GM21526 (cell line): ENCODE results near the gene WWOX.

ENCODE experiments used
- ATAC-seq: cut with Tn5 transposase; IDR thresholded peaks from one replicate; pipeline ENCODE4 v1.9.1; 2021; ENCODE audit warnings: moderate library complexity; ENCODE audit not compliant: unreplicated experiment, low FRiP score

The WWOX gene

GRCh38 chr16:78381060-78381459 lies 281.6 kb downstream of the WWOX start:
- ATAC-seq, result no peak

GRCh38 chr16:78383118-78383517 lies 283.7 kb downstream of the WWOX start:
- ATAC-seq, result no peak

DNA sequence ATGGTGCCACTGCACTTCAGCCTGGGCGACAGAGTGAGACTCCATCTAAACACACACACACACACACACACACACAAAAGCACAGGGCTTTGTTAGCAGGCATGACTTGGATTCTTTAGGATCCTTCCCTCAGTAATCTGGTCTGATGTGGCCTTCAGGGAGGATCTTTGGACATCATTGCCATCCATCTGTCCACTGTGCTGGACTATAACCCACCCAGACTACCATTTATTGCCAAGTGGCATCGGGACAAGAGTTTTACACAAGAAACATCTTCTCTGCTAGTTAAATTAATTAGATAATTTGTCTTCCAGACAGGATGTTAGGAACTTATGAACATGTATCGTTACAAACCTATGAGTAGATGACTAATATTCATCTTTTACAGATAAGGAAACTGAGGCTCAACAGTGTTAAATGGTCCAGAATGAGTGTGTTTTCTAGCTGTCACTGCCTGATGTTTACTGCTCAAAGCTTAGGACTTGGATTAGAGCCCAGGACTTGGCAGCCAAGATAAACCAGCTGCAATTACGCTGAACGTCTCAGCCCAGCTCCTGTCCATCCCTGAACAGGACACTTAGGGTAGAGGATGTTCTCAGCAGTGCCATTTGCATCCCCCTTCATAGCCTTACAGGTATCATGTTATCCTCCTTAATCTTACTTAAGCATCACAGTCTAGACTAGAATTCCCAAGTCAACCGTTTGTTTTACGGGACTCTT lies 285.8 kb downstream of the WWOX start:
- no peak for ATAC-seq

DNA sequence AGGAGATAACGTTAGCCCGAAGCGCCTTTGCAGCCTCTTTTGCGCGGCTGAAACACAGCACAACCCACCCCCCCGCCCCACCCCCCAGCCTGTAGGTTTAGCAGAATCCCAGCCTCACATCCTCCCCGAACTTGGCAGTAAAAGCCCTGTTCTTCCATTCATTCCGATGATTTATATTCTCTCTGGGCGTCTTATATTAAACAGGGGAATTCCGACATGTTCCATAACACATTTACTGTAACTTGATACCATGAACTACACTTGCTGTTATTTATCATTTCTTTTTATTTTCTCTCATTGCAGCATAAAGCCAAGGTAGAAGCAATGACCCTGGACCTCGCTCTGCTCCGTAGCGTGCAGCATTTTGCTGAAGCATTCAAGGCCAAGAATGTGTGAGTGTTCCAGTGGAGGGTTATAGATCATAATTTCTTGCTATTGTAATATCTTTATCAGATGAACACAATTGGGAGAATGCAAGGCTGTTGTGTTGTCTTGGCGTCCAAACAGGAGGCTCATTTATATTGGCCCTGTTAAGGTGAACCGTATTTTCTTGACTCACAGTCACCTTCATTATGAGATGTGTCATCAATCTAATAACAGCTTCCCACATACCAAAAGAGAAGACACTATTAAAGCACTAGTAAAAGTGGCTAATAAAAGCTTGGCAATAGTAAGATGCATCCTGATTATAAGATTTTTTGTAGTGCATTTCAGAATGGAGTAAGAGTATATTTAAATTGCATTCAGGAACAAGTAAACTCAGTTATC lies 287.3 kb downstream of the WWOX start:
- no peak for ATAC-seq

- ATAC-seq, result no peak
Measured at GRCh38 chr16:78389009-78389498, 289.6 kb downstream of the WWOX start.

- ATAC-seq, result no peak
Measured at GRCh38 chr16:78390092-78390491, 290.6 kb downstream of the WWOX start.

- ATAC-seq, result no peak
Measured at GRCh38 chr16:78390508-78391324, 291.3 kb downstream of the WWOX start.

DNA sequence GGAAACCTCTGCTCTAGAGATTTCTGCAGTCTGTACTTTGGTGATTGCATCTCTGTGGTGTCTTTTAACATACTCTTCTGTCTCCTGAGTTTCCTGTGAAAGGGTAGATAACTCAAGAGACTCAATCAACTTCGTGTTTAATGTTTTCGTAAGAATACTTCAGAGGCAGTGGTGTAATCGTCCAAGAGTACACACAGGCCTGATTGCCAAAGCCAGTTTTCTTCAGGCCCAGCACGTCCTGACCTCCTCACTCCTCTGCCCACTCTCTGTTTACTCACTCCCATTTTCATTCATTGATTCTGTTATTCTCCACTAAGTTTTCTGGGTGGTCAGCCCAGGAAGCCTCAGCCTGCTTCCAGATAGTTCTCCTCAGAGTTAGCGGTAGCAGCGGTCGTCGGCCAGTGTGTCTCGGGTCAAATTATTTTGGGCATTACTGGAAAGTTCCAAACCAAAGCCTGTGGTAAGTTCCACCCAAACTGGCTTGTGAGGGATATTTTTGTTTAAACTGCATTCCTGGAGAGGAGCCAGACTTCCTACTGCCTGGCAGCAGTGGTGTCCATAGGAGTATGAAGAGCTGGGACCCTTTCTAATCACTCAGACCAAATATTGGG lies 293.2 kb downstream of the WWOX start:
- no peak for ATAC-seq

DNA sequence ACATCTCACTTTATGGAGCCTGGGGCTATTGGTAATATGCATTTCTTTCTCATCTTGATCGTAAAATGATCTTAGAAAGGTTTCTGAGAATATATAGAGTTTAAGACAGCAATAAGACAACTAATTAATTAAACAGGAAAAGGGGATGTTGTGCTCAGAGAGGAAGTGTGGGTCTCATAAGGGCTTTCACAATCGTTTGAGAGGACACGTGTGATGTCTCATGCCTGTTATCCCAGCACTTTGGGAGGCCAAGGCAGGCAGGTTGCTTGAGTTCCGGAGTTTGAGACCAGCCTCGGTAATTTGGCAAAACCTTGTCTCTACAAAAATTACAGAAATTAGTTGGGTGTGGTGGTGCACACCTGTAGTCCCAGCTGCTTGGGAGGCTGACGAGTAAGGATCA lies 295.6 kb downstream of the WWOX start:
- no peak for ATAC-seq

DNA sequence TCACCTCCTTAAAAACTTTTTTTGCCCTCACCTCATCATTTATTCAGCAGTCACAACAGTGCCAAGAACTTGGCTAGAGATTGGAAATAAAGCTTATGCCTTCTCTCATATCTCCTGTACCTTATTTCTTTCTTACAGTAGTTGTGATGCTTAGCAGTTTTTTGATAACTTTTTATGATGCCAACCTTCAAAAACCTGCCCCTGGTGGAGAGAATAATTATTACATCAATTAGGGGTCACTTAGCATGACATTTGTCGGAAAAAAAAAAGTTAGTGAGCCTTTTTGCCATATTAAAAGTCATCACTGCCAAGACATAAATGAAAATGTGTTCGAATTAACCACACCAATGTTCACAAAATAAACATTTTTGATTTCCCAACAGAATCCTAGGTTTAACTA lies 296.6 kb downstream of the WWOX start:
- no peak for ATAC-seq

DNA sequence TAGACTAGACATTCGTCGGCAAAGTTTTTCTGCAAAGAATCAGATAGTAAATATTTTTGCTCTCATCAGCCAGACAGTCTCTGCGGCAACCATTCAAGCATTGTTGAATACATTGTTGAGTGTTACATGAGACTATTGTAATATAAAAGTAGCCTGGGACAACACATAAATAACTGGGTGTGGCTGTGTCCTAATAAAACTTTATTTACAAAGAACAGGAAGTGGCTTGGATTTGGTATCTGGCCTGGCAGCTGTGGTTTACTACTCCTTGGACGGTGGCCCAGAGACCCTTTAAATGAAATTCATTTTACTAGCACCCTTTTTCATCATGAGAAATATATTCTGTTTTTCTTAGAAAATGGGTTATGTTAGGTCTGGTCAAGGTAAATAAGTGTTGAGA lies 297.2 kb downstream of the WWOX start:
- ATAC-seq, result no peak

GRCh38 chr16:78399384-78399783 lies 299.9 kb downstream of the WWOX start:
- ATAC-seq, result no peak

- no peak for ATAC-seq
Measured at GRCh38 chr16:78402833-78403232, 303.4 kb downstream of the WWOX start.

GRCh38 chr16:78405040-78405439 lies 305.6 kb downstream of the WWOX start:
- ATAC-seq, result no peak

- no peak for ATAC-seq
Measured at GRCh38 chr16:78405833-78406232, 306.4 kb downstream of the WWOX start.

GRCh38 chr16:78407191-78407590 lies 307.7 kb downstream of the WWOX start:
- no peak for ATAC-seq

GRCh38 chr16:78413651-78414050 lies 314.2 kb downstream of the WWOX start:
- no peak for ATAC-seq

DNA sequence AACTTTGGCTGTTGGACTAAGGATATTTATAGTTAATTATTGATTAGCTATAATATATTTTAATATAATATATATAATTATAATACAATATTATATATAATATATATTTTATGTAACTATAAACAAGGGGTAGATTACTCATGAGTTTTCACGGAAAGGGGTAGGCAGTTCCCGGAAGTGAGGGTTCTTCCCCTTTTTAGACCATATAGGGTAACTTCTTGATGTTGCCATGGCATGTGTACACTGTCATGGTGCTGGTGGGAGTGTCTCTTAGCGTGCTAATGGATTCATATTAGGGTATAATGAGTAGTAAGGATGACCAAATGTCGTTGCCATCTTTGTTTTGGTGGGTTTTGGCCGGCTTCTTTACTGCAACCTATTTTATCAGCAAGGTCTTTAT lies 315.6 kb downstream of the WWOX start:
- no peak for ATAC-seq

DNA sequence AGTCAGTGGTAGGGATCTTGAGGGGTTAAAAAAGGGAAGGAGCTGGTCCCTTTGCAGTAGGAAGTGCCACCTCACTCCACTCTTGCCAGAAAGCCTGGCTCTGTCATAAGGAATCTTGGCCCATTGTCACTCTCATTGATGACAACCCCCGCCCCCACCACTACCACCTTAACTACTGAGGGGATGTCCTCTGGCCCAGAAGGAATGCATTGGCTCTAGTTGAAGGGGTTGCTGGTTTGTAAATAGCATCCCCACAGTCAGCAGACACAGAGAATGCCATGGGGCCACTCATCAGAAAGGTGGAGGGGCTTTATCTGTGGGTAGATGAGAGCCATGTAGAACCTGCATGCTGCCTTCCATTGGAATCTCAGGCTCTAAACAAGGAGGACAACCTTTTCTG lies 316.2 kb downstream of the WWOX start:
- ATAC-seq, result no peak

DNA sequence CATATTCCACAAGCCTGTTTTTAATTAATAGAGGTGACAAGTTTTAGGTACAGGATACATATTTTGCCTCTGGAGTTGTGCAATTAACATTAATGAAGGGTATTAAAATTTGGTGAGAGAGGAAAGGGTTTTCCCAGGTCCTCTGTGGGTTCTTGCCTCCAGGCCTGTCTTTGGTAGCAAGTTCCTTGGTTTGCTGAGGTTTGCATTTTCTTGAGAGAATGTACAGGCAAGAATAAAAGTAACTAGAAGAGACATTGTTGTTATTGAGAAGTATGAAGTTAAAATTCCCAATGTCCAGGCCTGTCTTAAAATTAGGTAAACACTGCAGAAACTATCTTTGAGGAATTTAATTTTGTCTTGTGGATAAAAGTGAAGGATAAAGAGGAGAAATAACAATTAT lies 316.9 kb downstream of the WWOX start:
- no peak for ATAC-seq
